A549 (cell line): ENCODE measurements around the gene ZNF497. TPM values are rescaled to one million over a fixed set of nuclear protein-coding genes. Genes with fewer than 3 reads are reported as not detected.

ENCODE experiments used
- ATAC-seq, 2 experiments: fragments of 200-7000 bp in 1 of 2; fragments of >200 bp in 1 of 2; cut with Nextera tagmentation in 1 of 2; cut with Tn5 transposase in 1 of 2; 3 replicates each; pipeline versions ENCODE4 v1.8.0 to v1.9.1; 2018 to 2020; ENCODE audit warnings: mild to moderate bottlenecking in 1 of 2, moderate library complexity in 1 of 2
- CTCF ChIA-PET: fragments of 300-600 bp; sonication (Branson Sonifier 250); formaldehyde crosslinking; extraction: SDS; loops from one replicate; lab custom pipeline; 2021; ENCODE audit warnings: antibody characterized with exemption, inconsistent platforms; lab: Yijun Ruan, JAX
- POLR2A ChIA-PET: fragments of 350-600 bp; formaldehyde crosslinking; extraction: SDS; loops from one replicate; lab custom pipeline; 2021; ENCODE audit warnings: antibody characterized with exemption, inconsistent platforms; lab: Yijun Ruan, JAX
- DNase-seq, 2 experiments: peaks; one replicate each; pipeline versions ENCODE4 v3.0.0 to v3.0.0-alpha.2; 2011 to 2016; ENCODE audit warnings: low read depth in 1 of 2, low spot score in 1 of 2
- FAIRE-seq: peaks from 2 replicates; lab custom pipeline; 2011; peaks lifted over from hg19 to GRCh38; lab: Jason Lieb, UNC
- H3K27ac ChIP-seq, 2 experiments: fragments of >200 bp; sonication (Bioruptor Twin); formaldehyde crosslinking; 3 replicates each; pipeline ENCODE4 v1.5.1; 2016 to 2017
- H3K4me1 ChIP-seq: fragments of >200 bp; sonication (Bioruptor Twin); formaldehyde crosslinking; 3 replicates; pipeline ENCODE4 v1.6.1; 2016
- H3K4me2 ChIP-seq: fragments of >200 bp; sonication (Bioruptor Twin); formaldehyde crosslinking; 3 replicates; pipeline ENCODE4 v1.6.1; 2016
- H3K4me3 ChIP-seq: fragments of >200 bp; sonication (Bioruptor Twin); formaldehyde crosslinking; 3 replicates; pipeline ENCODE4 v1.5.1; 2016
- H3K9me3 ChIP-seq: fragments of >200 bp; sonication (Bioruptor Twin); formaldehyde crosslinking; 3 replicates; pipeline ENCODE4 v1.6.1; 2016
- CHD4 ChIP-seq: fragments of 200-600 bp; sonication (generic); IDR thresholded peaks from 2 replicates; pipeline ENCODE4 v1.6.1; 2016; ENCODE audit warnings: antibody characterized with exemption, mild to moderate bottlenecking, borderline replicate concordance
- EHMT2 ChIP-seq: fragments of 200-600 bp; sonication (generic); IDR thresholded peaks from 2 replicates; pipeline ENCODE4 v1.6.1; 2016; ENCODE audit warnings: antibody characterized with exemption, low read depth, mild to moderate bottlenecking, moderate library complexity
- EP300 ChIP-seq, 2 experiments: fragments of >200 bp; sonication (Bioruptor Twin); formaldehyde crosslinking; IDR thresholded peaks; 2 replicates in 1 of 2; 3 replicates in 1 of 2; pipeline ENCODE4 v1.6.1; 2016 to 2017
- ESRRA ChIP-seq: fragments of 150-350 bp; IDR thresholded peaks from 2 replicates; pipeline ENCODE4 v1.6.1; 2014; ENCODE audit warnings: mild to moderate bottlenecking, low read length, borderline replicate concordance
- FOSL2 ChIP-seq, 2 experiments: fragments of 450-650 bp in 1 of 2; fragments of >200 bp in 1 of 2; sonication (Bioruptor Twin) in 1 of 2; formaldehyde crosslinking; IDR thresholded peaks; 2 replicates each; pipeline versions ENCODE4 v1.5.0 to v1.6.1; 2016 to 2020; ENCODE audit warnings: mild to moderate bottlenecking in 1 of 2, moderate library complexity in 1 of 2
- HDAC2 ChIP-seq: fragments of 200-600 bp; sonication (generic); IDR thresholded peaks from 2 replicates; pipeline ENCODE4 v1.6.1; 2016
- HMGXB4 ChIP-seq: fragments of 250-450 bp; sonication (Bioruptor Pico); IDR thresholded peaks from 2 replicates; pipeline ENCODE4 v1.5.0; 2021; ENCODE audit warnings: mild to moderate bottlenecking, moderate library complexity, borderline replicate concordance
- KDM5A ChIP-seq: fragments of 200-600 bp; sonication (generic); IDR thresholded peaks from 2 replicates; pipeline ENCODE4 v1.6.1; 2016; ENCODE audit warnings: antibody characterized with exemption, mild to moderate bottlenecking
- MAZ ChIP-seq: fragments of 150-350 bp; IDR thresholded peaks from 2 replicates; pipeline ENCODE4 v1.6.1; 2014; ENCODE audit warnings: antibody characterized with exemption, low read depth, low read length, borderline replicate concordance
- MYC ChIP-seq: IDR thresholded peaks from 2 replicates; pipeline ENCODE4 v1.6.1; 2012; ENCODE audit warnings: mild to moderate bottlenecking, inconsistent platforms, low read length, improper control_type of control experiment, borderline replicate concordance
- NFE2L2 ChIP-seq: fragments of 150-350 bp; conservative IDR thresholded peaks from 2 replicates; pipeline ENCODE4 v1.6.1; 2014; ENCODE audit warnings: low read length
- RARB ChIP-seq: fragments of 250-450 bp; sonication (Bioruptor Pico); IDR thresholded peaks from 2 replicates; pipeline ENCODE4 v1.8.0; 2021; ENCODE audit warnings: mild to moderate bottlenecking, moderate library complexity
- RNF2 ChIP-seq: fragments of 200-600 bp; sonication (generic); IDR thresholded peaks from 2 replicates; pipeline ENCODE4 v1.6.1; 2016; ENCODE audit warnings: low read depth, mild to moderate bottlenecking, antibody characterized with exemption, moderate library complexity, borderline replicate concordance
- ZC3H11A ChIP-seq: fragments of 450-650 bp; IDR thresholded peaks from 2 replicates; pipeline ENCODE4 v1.6.1; 2014; ENCODE audit warnings: antibody characterized with exemption, mild to moderate bottlenecking
- ZSCAN20 ChIP-seq: fragments of 250-450 bp; sonication (Bioruptor Pico); IDR thresholded peaks from 2 replicates; pipeline ENCODE4 v1.8.0; 2022; ENCODE audit warnings: mild to moderate bottlenecking, moderate library complexity
- WGBS: methylation state at CpG from one replicate; pipeline ENCODE4 v1.1.6; 2017; ENCODE audit errors: missing lambda C conversion rate; 5-methylcytosine and 5-hydroxymethylcytosine counted together
- polyA plus RNA-seq, 4 experiments: library from polyadenylated mRNA; depleted of rRNA in 3 of 4; stranded (reverse); fragments of >200 nt; fragmentation: RNase III in 1 of 4; extraction: RNeasy Plus Mini Kit Qiagen cat#74134 plus additional on column Dnase treatment in 1 of 4; gene quantifications; 2 replicates in 3 of 4; 3 replicates in 1 of 4; pipeline ENCODE4 v1.2.3, GENCODE V29; 2011 to 2017

The ZNF497 gene
- polyA plus RNA-seq, 2 of the 4 experiments (the other 2 are of a cell fraction): 1.1 to 2.0 TPM

GRCh38 chr19:58338336-58338735 lies 24.2 kb downstream of the ZNF497 start:
- CTCF ChIA-PET: no interaction called here

DNA sequence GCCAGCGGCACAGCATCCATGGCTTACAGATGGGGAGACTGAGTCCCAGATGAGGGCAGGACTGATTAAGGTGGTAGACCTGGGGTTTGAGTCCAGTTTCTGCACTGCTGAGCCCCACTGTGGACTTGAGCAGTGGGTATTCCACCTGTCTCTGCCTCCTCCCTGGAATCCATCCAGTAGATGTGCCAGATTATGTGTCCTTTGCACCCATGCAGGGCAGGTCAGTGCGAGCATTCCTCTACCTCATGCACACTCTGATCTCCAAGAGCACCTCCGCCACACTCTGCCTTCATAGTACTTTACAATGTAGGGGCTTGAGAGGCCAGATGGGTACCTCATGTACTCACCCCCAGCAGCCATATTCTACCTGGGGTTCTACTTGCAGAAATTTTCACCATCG lies 25.7 kb downstream of the ZNF497 start:
- ATAC-seq (no peak), FAIRE-seq (no peak), DNase-seq (no peak)
- TF ChIP-seq EP300 (IDR thresholded peaks at IDR 0.05) (no peak), KDM5A (no peak), NFE2L2 (no peak)
- 94% methylated on average over 4 of the region's 4 CpGs for WGBS
- POLR2A ChIA-PET: interaction anchor here (1.8 kb wide), 1 partner anchor 26 kb away, joined by 5 read pairs; the partner anchor contains the start of gene ZNF497
- CTCF ChIA-PET: interaction anchor here (1.7 kb wide), 1 partner anchor 18 kb away, joined by 4 read pairs; no protein-coding TSS in a partner anchor
- Histone ChIP-seq H3K4me2 (no peak overlapping the region), H3K4me3 (no peak overlapping the region), H3K27ac (no peak overlapping the region), H3K4me1 (no peaks in the 10 kb centered on the region), H3K9me3 (peaks cover 72% of the 10 kb centered on the region)

More at GRCh38 chr19:58338336-58338735, 24.2 kb downstream of the ZNF497 start:
- no peak for FAIRE-seq
- Histone ChIP-seq H3K4me2 (no peak overlapping the region), H3K4me1 (no peaks in the 10 kb centered on the region), H3K4me3 (no peak overlapping the region), H3K27ac (no peak overlapping the region), H3K9me3 (peaks cover 74% of the 10 kb centered on the region)
- DNase-seq: no peak
- 93% methylated on average over 11 of the region's 11 CpGs for WGBS
- TF ChIP-seq FOSL2 (IDR thresholded peaks at IDR 0.05) (no peak), FOSL2 (CRISPR knock-in tag; IDR thresholded peaks at IDR 0.05) (no peak)
- POLR2A ChIA-PET: no interaction called here
- ATAC-seq: no peak; a peak in 1 of 6 replicates

- CTCF ChIA-PET: interaction anchor here (1.7 to 2.6 kb wide), 3 partner anchors 8 to 17 kb away, joined by 4 to 7 read pairs (median 6); partner anchors contain the start of gene ZSCAN22
Observed at GRCh38 chr19:58336216-58336615, 26.3 kb downstream of the ZNF497 start.

GRCh38 chr19:58335630-58336029 lies 26.9 kb downstream of the ZNF497 start:
- Histone ChIP-seq H3K4me2 (no peak overlapping the region), H3K4me3 (no peak overlapping the region), H3K27ac (no peak overlapping the region), H3K9me3 (peaks cover 60% of the 10 kb centered on the region), H3K4me1 (no peaks in the 10 kb centered on the region)
- POLR2A ChIA-PET: interaction anchor here (1.8 kb wide), 1 partner anchor 27 kb away, joined by 5 read pairs; the partner anchor contains the start of gene ZNF497
- CTCF ChIA-PET: interaction anchor here (1.6 to 3.5 kb wide), 5 partner anchors 9 to 184 kb away, joined by 4 to 14 read pairs (median 7); partner anchors contain the start of genes ZBTB45 and ZSCAN22
- no peak for FAIRE-seq
- WGBS: 56% methylated on average over 3 of the region's 3 CpGs
- no peak for TF ChIP-seq HDAC2
- DNase-seq: no peak
- ATAC-seq: no peak

More at GRCh38 chr19:58336216-58336615, 26.3 kb downstream of the ZNF497 start:
- Histone ChIP-seq H3K27ac (no peak overlapping the region), H3K4me1 (no peaks in the 10 kb centered on the region), H3K4me3 (no peak overlapping the region), H3K9me3 (peaks cover 66% of the 10 kb centered on the region), H3K4me2 (no peak overlapping the region)
- DNase-seq (no peak), ATAC-seq (no peak), FAIRE-seq (no peak)
- 91% methylated on average over 1 of the region's 1 CpG for WGBS
- POLR2A ChIA-PET: interaction anchor here (1.8 kb wide), 1 partner anchor 26 kb away, joined by 5 read pairs; the partner anchor contains the start of gene ZNF497
- TF ChIP-seq MAZ (no peak), FOSL2 (IDR thresholded peaks at IDR 0.05) (no peak), FOSL2 (CRISPR knock-in tag; IDR thresholded peaks at IDR 0.05) (no peak), ZSCAN20 (CRISPR knock-in tag) (no peak)

DNA sequence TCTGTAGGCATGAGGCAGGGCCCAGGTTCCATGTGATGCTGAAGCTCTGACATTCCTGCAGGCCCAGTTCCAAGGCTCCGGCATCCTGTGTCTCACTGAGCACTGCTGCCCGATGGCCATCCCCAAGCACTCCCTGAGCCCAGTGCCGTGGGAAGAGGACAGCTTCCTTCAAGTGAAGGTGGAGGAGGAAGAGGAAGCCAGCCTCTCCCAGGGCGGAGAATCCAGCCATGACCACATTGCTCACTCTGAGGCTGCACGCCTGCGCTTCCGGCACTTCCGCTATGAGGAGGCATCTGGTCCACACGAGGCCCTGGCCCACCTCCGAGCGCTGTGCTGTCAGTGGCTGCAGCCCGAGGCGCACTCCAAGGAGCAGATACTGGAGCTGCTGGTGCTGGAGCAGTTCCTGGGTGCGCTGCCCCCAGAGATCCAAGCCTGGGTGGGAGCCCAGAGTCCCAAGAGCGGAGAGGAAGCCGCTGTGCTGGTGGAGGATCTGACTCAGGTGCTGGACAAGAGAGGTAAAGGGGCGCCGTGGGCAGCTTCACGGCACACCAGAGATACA lies 27.8 kb downstream of the ZNF497 start:
- ChIA-PET POLR2A (interaction anchor here (1.8 kb wide), 1 partner anchor 28 kb away, joined by 5 read pairs; the partner anchor contains the start of gene ZNF497), CTCF (interaction anchor here (1.1 to 3.5 kb wide), 6 partner anchors 8 to 185 kb away, joined by 3 to 14 read pairs (median 6); partner anchors contain the start of genes ZBTB45 and ZSCAN22)
- Histone ChIP-seq H3K27ac (no peak overlapping the region), H3K4me1 (no peaks in the 10 kb centered on the region), H3K4me3 (no peak overlapping the region), H3K9me3 (peaks cover 55% of the 10 kb centered on the region)
- 91% methylated on average over 19 of the region's 19 CpGs for WGBS
- FAIRE-seq: no peak
- TF ChIP-seq ZC3H11A: no peak
- no peak for TF ChIP-seq MAZ
- TF ChIP-seq EHMT2: no peak
- TF ChIP-seq KDM5A: no peak
- no peak for TF ChIP-seq RNF2
- TF ChIP-seq MYC: no peak
- TF ChIP-seq CHD4: no peak
- TF ChIP-seq ESRRA: no peak
- TF ChIP-seq EP300 (IDR thresholded peaks at IDR 0.05): no peak
- no peak for TF ChIP-seq HMGXB4 (CRISPR knock-in tag)
- no peak for TF ChIP-seq NFE2L2
- no peak for TF ChIP-seq RARB
- TF ChIP-seq, all 56 proteins: peak for 0
- H3K4me2 ChIP-seq: no peak overlapping the region
- no peak for ATAC-seq
- DNase-seq: no peak
